Dermis blood vessel endothelial cell (primary cell): ENCODE results near the gene KIAA0040. TPM values are rescaled to one million over a fixed set of nuclear protein-coding genes. Genes with fewer than 3 reads are reported as not detected.

Experiments used
- DNase-seq: peaks from one replicate; pipeline ENCODE4 v3.0.0; 2010
- total RNA-seq: library from RNA; depleted of rRNA; stranded (reverse); fragments of >200 nt; gene quantifications from 2 replicates; pipeline ENCODE4 v1.2.3, GENCODE V29; 2014

KIAA0040 gene
- total RNA-seq, 1 donor from 2014 or later = 20.8 TPM

DNA sequence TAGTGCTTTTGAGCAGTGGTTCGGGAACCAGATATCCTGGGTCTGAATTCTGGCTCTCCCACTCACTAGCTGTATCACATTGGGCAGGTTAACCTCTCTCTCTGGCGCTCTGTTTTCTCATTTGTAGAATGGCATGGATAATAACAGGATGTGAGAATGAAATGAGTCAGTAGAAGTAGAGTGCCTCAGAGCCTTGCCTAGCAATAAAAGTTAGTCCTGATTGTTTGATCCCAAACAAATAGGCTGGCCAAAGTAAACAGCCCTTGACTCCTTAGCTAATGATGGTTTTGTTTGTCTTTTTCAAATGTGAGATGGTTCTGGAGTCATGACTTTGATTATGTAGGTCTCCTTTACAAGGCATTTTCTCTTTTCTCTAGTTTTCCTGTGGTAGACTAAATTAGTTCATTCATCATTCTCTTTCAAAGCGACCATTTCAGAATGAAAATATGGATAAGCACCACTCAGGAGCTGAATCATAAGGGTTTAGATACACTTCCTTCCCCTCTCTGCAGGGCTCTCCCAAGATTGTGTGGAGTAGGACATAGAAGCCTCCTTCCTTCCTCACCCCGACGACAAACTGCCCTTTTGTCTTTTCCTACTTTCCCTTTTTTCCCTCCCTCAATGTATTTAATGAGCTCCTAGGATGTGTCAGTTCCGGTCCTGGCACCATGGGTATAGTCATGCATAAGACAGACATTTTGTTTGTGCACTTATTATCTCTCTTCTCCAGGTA is 23.1 kb downstream of the KIAA0040 start:
- DNase-seq = peak; percentile 93

DNA sequence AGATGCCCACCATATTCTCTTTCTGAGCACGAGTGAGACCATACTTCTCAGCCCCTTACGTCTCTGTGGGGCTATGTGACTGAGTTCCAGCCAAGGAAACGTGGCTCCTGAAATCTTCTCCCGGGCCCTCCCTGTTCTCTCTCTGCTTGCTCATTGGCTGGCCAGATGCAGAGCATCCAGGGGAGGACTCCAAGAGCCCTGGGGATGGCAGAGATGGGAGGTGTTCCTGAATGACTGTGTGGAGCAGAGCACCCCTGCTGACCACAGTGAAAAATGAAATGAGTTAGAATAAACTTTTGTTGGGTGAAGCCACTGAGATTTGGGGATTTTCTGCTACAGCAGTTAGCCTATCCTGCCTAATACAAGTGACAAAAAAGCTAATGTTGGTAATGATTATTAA is 23.8 kb downstream of the KIAA0040 start:
- peak; percentile 64 for DNase-seq

DNA sequence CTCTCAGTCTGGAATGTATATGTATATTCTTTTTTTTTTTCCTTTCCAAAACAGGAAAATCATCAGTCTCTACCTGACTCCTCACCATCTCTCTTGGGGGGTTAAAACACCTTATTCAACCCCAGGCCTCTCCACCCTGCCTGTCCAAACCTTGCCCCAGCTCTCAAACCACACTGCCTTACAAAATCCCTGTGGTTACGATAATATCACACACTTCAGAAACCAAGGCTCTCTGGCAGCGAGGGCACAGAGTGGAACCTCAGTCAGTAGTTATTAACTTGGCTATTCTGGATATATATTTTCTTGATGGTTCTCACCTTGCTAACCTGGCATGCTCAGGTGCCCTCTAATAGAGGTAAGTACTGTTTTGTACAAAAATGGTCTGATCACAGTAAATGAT is 24.7 kb downstream of the KIAA0040 start:
- no peak for DNase-seq

DNA sequence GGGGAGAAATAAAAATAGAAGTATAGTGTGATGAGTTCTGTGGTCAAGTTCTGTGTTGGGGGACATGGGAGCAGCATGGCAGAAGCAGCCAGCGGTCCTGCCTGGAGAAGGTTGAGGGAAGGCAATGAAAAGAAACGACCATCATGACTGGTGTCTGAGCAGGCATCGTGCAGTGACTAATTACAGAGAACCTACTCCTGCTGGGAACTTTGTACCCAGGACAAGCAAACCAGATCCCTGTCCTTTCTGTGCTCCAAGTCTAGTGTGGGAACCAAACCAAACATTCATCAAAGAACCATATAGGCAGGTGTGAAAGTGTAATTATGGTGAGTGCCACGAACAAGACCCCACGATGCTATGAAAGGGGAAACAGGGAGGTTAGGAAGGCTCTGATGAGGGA is 25.8 kb downstream of the KIAA0040 start:
- no peak for DNase-seq

DNA sequence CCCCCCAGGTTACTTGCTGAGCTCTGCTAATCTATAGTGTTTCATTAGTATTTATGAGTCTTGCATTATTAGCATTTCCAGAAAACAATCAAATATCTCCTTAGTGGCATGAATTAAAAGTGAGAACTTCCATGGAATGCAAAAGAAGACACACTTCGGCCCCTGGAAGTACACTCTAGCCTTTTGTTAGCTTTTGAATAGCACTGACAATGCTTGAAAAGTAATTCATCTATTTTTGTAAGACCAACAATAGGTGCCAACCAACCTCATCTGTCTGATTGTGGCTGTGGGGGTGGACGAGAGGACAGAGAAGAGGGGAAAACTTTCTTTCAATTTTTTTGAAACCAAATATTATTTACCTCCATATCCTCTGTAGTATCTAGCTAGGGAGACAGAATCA is 27.8 kb downstream of the KIAA0040 start:
- no peak for DNase-seq

DNA sequence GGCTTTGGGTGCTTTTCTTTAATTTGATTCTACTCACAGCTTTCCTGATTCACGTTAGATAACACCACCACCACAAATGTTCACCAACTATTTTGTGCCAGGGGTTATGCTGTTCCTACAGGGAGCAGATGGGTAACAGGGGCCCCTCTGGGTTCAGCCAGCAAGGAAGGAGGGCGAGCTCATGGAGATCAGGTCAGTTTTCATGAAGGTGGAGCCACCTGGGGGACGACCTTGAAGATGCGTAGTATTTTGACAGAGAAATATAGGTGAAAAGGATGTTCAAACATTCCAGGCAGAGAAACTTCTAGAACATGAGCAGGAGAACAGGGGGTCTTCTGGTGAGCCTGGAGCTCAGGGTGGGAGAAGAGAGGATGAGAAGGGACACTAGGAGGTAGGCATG is 28.9 kb downstream of the KIAA0040 start:
- no peak for DNase-seq

DNA sequence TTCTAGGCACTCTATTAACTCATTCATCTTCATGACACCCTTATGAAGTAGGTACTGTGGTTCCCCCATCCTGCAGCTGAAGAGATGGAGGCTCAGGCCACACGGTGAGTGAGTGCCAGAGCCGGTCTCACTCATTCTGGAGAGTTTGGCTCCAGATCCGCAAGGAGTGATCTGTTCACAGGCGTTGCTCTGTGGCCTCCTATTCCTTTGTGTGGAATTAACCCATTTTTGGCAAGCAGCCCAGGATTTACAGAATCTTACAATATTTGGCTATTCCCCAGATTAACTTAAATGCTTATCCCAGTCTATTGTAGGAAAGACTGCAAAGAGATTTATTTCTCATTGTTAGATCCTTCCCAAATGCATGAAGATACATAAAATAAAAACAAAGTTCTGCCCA is 29.6 kb downstream of the KIAA0040 start:
- peak; percentile 75 for DNase-seq

DNA sequence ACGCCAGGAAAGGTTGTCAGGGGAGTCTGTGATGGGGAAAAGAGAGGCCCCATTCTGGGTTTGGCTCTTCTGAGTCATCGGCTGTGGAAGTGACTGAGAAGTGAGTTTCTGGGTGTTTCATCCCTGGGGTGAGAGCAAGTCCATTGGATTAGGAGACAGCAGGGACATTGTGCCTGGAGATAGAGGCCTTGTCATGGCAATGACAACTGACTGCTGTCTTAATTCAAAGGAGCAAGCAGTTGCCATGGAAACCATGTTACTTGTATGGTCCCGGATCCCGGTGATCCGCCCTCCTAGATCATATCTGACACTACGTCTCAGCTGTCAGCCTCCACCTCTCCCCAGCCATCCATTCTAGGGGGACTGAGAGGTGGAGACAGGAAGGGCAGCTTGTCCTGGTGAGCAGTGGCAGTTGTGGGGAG is 34.4 kb downstream of the KIAA0040 start:
- no peak for DNase-seq

DNA sequence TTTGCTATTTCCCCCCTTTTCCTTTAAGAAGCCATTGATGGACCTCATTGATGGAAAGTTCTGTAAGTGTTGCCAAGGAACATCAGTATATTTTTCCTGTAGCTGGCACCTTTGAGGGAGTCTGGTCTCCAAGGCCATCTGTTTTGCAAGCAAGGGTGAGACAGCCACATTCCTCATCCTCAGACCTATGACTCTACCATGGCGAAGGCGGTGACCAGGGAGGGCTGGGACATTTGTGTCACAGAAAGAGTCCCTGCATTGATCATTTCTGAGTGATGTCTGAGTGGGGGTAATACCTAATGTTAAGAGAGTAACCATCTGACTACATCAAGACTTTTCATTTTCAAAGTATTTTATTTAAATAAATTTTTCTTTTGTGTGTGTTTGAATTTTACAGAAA is 35.4 kb downstream of the KIAA0040 start:
- DNase-seq = no peak

DNA sequence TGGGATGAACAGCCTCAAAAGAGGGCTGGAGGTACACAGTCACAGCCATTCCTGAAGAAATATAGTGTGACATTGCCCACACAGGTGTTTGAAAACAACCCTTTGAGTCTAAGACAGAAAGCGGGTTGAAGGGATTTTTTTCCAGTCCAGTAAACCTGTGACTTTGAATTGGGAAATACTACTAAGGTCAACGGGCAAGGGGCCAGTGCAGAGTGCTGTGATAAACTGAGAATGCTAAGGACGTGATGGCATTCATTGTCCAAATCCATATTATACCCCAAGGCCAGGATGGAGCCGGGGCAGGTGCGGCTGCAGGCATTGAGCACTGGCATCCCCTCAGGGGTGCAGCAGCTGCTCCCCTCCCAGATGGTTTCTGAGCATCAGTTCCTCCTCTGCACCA is 36.6 kb downstream of the KIAA0040 start:
- DNase-seq = no peak

DNA sequence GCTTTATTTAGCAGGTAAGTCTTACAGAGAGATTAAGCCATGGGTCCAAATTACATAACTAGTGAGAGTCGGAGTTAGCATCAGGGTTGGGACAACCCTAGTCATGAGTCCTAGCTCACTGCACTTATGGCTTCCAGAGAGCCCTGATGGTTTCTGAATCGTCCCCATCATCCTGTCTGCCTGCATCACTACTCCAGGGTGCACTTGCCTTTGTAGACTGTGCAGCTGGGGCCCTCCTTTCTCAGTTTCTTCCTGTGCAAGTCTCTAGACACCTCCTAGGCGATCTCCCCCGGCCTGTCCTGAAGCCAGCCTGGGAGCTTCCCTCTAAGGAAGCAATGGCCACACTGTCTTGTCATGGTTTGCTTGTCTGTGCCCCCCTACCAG is 37.1 kb downstream of the KIAA0040 start:
- DNase-seq = no peak

DNA sequence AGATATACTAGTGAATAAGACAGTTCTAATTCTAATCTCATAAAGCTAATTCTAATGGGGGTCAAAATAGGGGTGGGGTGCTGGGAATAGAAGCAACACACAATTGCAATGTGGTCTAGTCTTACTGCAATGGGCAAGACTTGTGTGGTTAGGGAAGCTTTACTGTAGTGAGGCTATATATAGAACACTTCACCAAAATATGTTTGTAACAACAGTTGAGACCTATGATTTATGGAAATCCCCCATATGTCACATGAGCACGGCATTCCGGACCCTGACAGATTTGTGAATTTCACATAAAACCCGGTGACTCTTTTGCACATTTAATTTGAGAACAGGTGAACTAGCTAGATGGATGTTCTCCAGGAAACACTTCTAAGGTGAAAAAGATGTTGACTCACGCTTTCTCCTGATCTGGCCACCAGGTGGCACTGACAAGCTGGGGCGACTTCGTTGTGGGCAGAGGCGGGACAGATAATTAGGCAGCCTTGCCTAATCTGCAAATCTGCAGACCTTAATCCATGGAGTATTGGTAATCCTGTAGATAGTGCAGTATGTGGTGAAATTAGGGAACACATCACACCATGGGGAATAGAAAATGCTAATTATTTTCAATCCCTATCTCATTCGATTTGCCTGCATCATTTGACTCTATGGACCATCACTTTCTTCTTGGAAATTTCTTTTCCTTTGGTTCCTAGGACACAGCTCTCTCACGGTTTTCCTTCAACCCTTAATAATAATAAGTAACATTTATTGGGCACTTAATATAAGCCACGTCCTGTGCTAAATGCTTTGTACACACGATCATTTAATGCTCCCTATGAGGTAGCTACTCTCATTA is 37.7 kb downstream of the KIAA0040 start:
- peak; percentile 82 for DNase-seq

DNA sequence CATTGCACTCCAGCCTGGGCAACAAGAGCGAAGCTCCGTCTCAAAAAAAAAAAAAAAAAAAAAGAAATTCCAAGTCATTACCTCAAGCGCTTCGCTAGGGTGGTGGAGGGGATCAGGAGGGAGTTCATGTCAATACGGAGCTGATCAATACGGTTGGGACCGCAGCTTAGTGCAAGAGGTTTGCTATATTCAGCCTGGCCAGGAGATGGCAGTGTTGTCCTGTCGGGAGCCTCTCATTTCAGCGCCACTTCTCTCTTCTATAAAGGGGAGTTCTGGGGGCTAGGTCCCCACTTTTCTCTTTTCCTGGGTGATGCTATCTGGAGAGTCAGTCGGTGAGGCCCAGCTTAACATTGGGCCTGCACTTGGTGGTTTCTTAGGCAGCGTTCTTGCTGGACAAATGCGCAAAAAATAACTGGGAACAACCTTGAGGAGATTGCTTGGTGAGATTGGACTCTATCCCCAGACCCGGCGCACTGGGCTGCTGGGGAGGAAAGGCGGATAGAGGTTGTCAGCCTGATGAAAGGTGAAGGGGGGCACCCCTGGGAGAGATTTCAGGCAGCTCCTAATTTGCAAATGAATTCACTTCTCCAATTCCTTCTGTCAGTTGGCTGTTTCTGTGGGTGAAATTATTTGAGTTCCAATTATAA is 40.4 kb downstream of the KIAA0040 start:
- peak; percentile 71 for DNase-seq

DNA sequence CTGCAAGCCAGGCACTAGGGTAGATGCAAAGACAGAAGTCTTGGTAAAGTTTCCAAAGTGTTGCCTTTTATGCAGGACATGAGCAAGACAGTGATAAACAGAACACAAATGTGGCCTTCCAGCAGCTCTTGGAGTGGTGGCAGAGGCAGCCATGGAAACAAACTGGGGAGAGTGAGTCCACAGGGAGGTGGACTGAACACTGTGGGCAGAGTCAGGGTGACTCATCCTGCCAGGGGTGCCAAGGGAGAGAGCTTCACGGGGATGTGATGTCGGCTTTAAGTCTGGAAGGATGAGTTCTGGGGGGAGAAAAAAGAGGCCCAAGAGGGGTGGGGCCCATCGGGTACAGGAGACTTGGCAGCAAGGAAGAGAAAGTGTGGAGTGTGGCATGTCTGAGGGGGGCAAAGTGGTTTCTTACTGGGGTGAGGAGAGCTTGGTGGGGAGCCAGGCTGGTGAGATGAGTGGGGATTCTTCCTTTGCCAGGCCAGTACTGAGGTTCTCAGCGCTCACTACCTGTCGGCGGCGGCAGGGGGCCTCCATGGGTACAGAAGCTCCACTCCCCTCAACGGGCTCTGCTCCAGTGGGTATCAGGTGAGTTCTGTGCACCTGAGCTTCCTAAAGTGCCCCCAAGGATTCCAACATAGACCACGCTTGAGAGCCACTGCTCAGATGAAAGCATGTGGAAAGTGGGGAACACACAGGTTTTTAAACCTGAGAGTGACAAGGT is 41.8 kb downstream of the KIAA0040 start:
- no peak for DNase-seq

DNA sequence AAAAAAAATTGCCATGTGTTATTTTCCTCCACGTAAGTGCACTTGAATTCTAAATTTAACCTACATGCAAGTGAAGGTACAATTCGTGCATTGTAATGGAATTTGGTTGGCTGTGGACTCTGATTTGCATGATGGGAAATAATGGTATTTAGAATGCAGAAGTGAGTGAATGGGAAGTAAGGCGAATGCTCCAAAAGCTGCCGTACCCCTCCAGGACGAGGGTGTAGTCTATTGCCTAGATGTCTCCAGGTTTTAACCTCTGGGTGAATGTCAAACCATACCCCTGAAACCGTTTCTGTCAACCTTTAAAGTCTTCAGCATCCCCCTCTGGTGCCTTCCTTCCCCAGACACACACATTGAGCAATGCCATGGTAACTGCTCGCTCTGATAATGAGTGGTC is 44.5 kb downstream of the KIAA0040 start:
- no peak for DNase-seq

DNA sequence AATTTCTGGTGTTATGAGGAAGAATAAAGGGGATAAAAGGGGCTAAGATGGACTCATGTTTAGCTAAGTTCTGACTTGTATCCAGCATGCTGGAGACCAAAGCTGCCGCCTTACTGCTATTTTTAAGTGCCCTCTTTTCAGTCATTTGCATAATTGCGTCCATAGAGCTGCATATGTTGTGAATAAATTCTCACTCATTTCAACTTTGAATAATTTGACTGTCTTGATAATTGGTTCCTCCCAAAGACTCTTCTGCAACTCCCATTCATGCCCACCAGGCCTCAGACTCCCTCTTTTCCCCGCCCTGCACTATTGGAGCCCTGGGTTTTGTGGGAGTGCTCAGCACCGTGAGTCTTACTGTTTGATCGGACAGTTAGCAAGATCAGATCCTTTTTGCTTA is 45.0 kb downstream of the KIAA0040 start:
- DNase-seq = no peak

DNA sequence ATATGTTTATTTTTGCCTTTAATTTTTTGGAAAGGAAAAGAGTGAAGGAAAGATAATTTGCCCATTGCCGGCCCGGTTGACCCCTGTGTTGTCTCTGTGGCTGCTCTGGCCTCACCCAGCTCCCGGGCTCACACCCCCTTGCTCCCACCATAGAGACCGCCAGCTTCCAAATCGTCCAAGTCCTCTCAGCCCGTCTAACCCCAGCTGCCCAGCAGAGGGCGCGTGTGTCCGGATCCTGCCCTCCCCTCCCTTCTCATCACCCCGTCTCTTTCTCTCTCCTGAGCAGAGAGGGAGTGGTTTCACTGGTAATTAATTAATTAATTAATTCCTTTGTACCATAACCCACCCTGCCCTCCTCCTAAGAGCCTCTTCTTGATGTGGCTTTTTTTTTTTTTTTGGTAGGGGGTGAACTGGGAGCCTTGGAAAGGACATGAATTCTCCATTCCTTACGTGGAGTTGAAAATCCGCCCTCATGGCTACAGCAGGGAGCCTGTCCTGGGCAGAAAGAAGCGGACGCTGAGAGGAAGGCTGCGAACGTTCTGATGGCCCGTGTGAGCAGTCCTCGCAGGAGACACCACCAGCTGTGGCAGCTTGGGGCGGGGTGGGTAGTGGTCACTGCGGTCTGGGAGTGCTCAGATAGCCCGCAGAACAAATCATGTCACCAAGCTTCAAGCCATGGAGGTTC is 45.9 kb downstream of the KIAA0040 start:
- peak; percentile 77 for DNase-seq

DNA sequence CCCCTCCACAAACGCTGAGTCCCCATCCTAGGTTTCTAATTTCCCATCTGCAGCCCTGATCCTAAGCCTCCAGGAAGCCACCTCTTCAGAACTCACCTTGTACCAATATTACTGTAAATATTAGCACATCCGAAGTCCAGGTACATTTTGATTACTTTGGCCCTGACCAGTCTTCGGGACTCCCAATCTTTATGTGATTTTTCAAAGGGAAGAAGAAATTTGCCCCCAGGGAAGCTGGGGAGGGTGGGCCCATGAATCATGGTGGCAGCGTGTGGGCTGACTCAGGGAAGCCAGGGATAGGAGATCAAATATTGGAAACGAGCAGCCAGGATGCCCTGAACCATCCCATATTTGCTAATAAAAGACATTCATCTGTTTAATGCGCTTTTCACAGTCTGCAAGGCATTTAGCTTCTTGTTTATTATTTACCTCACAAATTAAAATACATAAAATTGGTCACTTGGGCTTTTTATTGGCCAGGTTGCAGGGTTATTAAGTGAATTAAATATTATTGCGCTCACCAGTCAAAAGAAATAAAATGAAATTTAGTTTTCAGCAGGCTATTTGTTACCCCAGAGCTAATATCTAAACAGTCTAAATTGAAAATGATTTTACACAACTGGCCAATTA is 46.6 kb downstream of the KIAA0040 start:
- no peak for DNase-seq

DNA sequence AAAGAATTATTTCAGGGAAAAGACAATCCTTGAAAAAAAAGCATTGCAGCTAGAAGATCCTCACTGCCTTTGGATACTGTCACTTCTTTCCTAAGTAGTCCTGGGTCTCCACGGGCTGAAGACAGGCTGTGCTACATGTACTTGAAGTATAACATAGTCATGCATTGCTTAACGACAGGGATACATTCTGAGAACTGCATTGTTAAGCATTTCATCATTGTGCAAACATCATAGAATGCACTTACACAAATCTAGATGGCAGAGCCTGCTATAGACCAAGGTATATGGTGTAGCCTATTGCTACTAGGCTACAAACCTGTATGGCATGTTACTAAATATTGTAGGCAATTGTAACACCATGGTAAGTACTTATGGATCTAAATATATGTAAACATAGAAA is 54.0 kb downstream of the KIAA0040 start:
- DNase-seq = no peak

DNA sequence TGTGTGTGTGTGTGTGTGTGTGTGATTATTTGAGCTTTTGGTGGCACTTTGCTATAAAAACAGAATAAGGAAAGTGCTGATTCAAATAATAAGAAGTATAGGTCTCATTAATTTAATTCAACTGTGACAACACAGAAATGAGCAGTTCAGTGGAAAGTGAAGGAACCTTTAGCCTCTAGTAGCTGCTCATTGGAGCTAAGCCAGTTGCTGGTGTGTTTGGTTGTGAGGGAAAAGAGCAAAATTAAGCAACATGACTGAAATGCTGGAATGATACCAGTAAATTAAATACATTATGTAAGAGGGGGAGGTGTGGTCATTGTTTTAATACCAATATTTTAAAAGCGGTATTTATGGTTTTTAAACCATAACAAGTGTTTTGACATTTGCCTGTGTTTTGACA is 55.2 kb downstream of the KIAA0040 start:
- DNase-seq = no peak

DNA sequence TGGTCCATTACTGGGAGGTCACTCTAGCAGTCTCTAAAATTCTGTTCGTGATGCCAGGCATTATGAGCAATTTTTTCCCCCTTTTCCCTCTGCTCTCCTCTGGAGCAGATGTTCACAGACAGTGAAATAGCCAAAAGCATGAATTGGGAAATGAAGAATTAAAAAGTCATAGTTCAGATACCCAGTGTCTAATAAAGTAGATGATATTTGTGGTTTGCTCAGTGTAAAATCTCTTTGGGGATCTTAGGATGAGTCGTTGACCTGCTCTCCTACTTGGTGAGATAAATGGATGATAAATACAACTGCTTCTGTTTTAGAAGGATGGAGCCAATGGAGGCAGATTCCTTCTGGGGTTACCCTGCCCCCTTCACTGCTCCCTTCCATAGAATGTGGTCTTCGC is 56.3 kb downstream of the KIAA0040 start:
- no peak for DNase-seq

DNA sequence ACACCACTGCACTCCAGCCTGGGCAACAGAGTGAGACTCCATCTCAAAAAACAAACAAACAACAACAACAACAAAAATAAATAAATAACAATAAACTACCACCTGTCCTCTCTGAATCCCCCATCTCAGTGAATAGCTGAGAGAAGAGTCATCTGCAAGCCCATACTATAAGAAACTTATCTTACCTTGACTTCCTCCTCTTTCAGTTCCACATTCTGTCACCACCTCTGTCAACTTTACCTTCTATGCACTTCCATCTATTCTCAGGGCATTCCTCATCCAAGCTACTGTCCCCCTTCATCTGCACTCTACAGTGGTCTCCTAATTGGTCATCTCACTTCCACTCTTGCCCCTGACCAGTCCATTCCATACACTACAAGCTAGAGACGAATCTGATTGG is 58.1 kb downstream of the KIAA0040 start:
- DNase-seq = no peak
